Heart left ventricle (tissue), 16 donors: ENCODE data around the gene SPPL3. TPM values are rescaled to one million over a fixed set of nuclear protein-coding genes. Genes with fewer than 3 reads are reported as not detected.
"Not testable (repeated sequence)": the region's sequence is repeated elsewhere in the genome, so short reads cannot be mapped to it uniquely, and the experiment has no call there.

Experiments used
- ATAC-seq, 4 donors: fragments of 200-7000 bp; cut with Tn5 transposase; one replicate each; pipeline ENCODE4 v1.9.1; 2020 to 2022; ENCODE audit warnings: moderate library complexity in 4 of 4, mild to moderate bottlenecking in 3 of 4, moderate number of reproducible peaks in 1 of 4
- DNase-seq, 5 donors: peaks; one replicate each; pipeline ENCODE4 v3.0.0-alpha.2; 2020
- H3K27ac ChIP-seq, 12 donors: fragments of 200-600 bp; sonication (generic) in 4 of 12; one replicate each; pipeline versions ENCODE4 v1.5.0 to v1.8.0; 2016 to 2022; ENCODE audit warnings: mild to moderate bottlenecking in 2 of 12
- H3K27me3 ChIP-seq, 9 donors: fragments of 200-600 bp; sonication (generic) in 2 of 9; one replicate each; pipeline versions ENCODE4 v1.5.1 to v1.8.0; 2016 to 2022; ENCODE audit warnings: mild to moderate bottlenecking in 3 of 9
- H3K36me3 ChIP-seq, 9 donors: fragments of 200-600 bp; sonication (generic) in 2 of 9; one replicate each; pipeline versions ENCODE4 v1.5.0 to v1.8.0; 2018 to 2022; ENCODE audit warnings: mild to moderate bottlenecking in 2 of 9
- H3K4me1 ChIP-seq, 12 donors: fragments of 200-600 bp; sonication (generic) in 4 of 12; one replicate each; pipeline versions ENCODE4 v1.5.0 to v1.8.0; 2016 to 2022; ENCODE audit warnings: mild to moderate bottlenecking in 3 of 12
- H3K4me3 ChIP-seq, 12 donors: fragments of 200-600 bp; sonication (generic) in 4 of 12; one replicate each; pipeline versions ENCODE4 v1.5.0 to v1.8.0; 2017 to 2022; ENCODE audit warnings: mild to moderate bottlenecking in 9 of 12, moderate library complexity in 4 of 12
- H3K9me3 ChIP-seq, 12 donors: fragments of 200-600 bp; sonication (generic) in 4 of 12; one replicate each; pipeline versions ENCODE4 v1.5.0 to v1.8.0; 2016 to 2022; ENCODE audit warnings: mild to moderate bottlenecking in 1 of 12
- CTCF ChIP-seq, 12 donors: fragments of 200-600 bp; sonication (generic) in 4 of 12; IDR thresholded peaks; one replicate each; pipeline versions ENCODE4 v1.5.0 to v1.8.0; 2018 to 2022; ENCODE audit warnings: antibody characterized with exemption in 12 of 12, mild to moderate bottlenecking in 5 of 12
- POLR2A ChIP-seq, 2 donors: fragments of 450-650 bp; IDR thresholded peaks; one replicate each; pipeline ENCODE4 v1.6.1; 2017; ENCODE audit warnings: antibody characterized with exemption in 2 of 2, mild to moderate bottlenecking in 2 of 2, moderate library complexity in 2 of 2
- WGBS, 4 donors: extraction: QIAGEN DNeasy Blood & Tissue Kit in 2 of 4; methylation state at CpG; one replicate each; pipeline versions ENCODE4 v1.1.5 to v1.1.7; 2013 to 2018; 5-methylcytosine and 5-hydroxymethylcytosine counted together
- intact Hi-C, 10 donors: fragments of 100-400 bp; cut with DNase I; formaldehyde crosslinking; loops; one replicate each; pipeline versions ENCODE4 v1.11.1 to v1.14.2; 2022
- polyA plus RNA-seq, 2 donors: library from polyadenylated mRNA; stranded (reverse); fragments of 200-250 nt; gene quantifications; one replicate each; pipeline ENCODE4 v1.2.3, GENCODE V29; 2013
- total RNA-seq, 9 donors: library from RNA; depleted of rRNA in 2 of 9; stranded (reverse); fragments of >200 nt in 2 of 9; fragmentation: NEBNext Ultra II Directional in 3 of 9; extraction: Animal tissue kit (Norgen Biotek cat#: 25700) in 3 of 9; gene quantifications; one replicate each; pipeline versions ENCODE4 v1.1.0 to v1.2.4, GENCODE V29; 2016 to 2023
- donor health status: ischemic (EF 13 %, LVEDD 7.1; RV severe dilation, severe dysfunction).
- donor health status: healthy with polysubstance abuse.
- donor health status: DM: no; HTN: yes; CAD: no.
- donor health status: DM: no; HTN: no; CAD: no.
- donor health status: ischemic (EF 25% LVEDD 6.9; RV normal size, moderate dysfunction).
- donor health status: ischemic (EF 25% LVEDD 5.7; RV mildly dilated, moderate dysfunction).
- donor health status: healthy.
- donor health status: DM: yes; HTN: yes; CAD: no.
- donor health status: ischemic (EF 35%, LVEDD 5.7; RV mildly dilated, moderate dysfunction).
- donor health status: nonischemic (EF 11% LVEDD 7.7; RV severe dilation, severe dysfunction).
- donor health status: DM: yes; HTN: yes; CAD: no.
- donor health status: PGD.
- donor health status: ischemic (EF 29% LVEDD 5.4; RV normal size, mild dysfunction).
- donor health status: nonischemic (EF 23%, LVEDD 6.1; RV moderate dilation, normal function).

The SPPL3 gene
- total and polyA plus RNA-seq, 11 donors, result 8.2 to 48.2 (median 26.5) TPM

- Histone ChIP-seq H3K27me3 (no peaks in the 10 kb centered on the region), H3K4me1 (peaks cover 0 to 39% (median 19%) of the 10 kb centered on the region in 12 donors), H3K4me3 (peak overlapping the region; percentile 78 to 99 (median 92)), H3K36me3 (peaks cover 0 to 3% (median 0%) of the 10 kb centered on the region in 9 donors), H3K27ac (peak overlapping the region; percentile 77 to 95 (median 90)), H3K9me3 (no peaks in the 10 kb centered on the region)
- WGBS, 4 donors, result 0 to 1% (median 1%) methylated on average over 25 to 85 of the region's 85 CpGs
- TF ChIP-seq CTCF (IDR thresholded peaks at IDR 0.05) (no peak), POLR2A (IDR thresholded peaks at IDR 0.05) (peak in 1 of 2 donors; percentile 15)
- DNase-seq (peak; percentile 72 to 75 (median 74)), ATAC-seq (peak; percentile 14 to 59 (median 54))
- intact Hi-C loops, result loop anchor here in 6 of 10 donors (10.0 kb wide), 5 partner anchors 59 to 319 kb away; partner anchors contain the start of genes ACADS (in 3 of the 6) and POP5 (in 1 of the 6)
These were observed 554 bp downstream of the SPPL3 start for GRCh38 chr12:120903412-120904196.

GRCh38 chr12:120902846-120903411 is 1.2 kb downstream of the SPPL3 start:
- H3K4me1 ChIP-seq, result peaks cover 0 to 39% (median 22%) of the 10 kb centered on the region in 12 donors
- DNase-seq (no peak), ATAC-seq (peak in 1 of 4 donors; percentile 7)
- H3K27ac ChIP-seq, result peak overlapping the region in 10 of 12 donors; percentile 77 to 95 (median 91)
- intact Hi-C loops, result loop anchor here in 6 of 10 donors (10.0 kb wide), 5 partner anchors 58 to 318 kb away; partner anchors contain the start of genes ACADS (in 3 of the 6) and POP5 (in 1 of the 6)
- WGBS, 4 donors, result 7 to 11% (median 8%) methylated on average over 11 to 15 of the region's 15 CpGs
- H3K4me3 ChIP-seq, result peak overlapping the region; percentile 78 to 99 (median 92)
- peaks cover 0 to 3% (median 0%) of the 10 kb centered on the region in 9 donors for H3K36me3 ChIP-seq
- H3K9me3 ChIP-seq, result no peaks in the 10 kb centered on the region
- TF ChIP-seq CTCF (IDR thresholded peaks at IDR 0.05) (no peak), POLR2A (IDR thresholded peaks at IDR 0.05) (no peak)
- no peaks in the 10 kb centered on the region for H3K27me3 ChIP-seq

GRCh38 chr12:120901818-120902217 is 2.3 kb downstream of the SPPL3 start:
- no peak for TF ChIP-seq CTCF (IDR thresholded peaks at IDR 0.05)
- no peak for TF ChIP-seq POLR2A (IDR thresholded peaks at IDR 0.05)
- no peaks in the 10 kb centered on the region for H3K9me3 ChIP-seq
- no peak for DNase-seq
- peaks cover 0 to 3% (median 0%) of the 10 kb centered on the region in 9 donors for H3K36me3 ChIP-seq
- no peak for ATAC-seq
- WGBS, 4 donors, result 76 to 82% (median 79%) methylated on average over 4 of the region's 4 CpGs
- peak overlapping the region in 1 of 12 donors; percentile 13 for H3K27ac ChIP-seq
- intact Hi-C loops, result loop anchor here in 6 of 10 donors (10.0 kb wide), 5 partner anchors 57 to 317 kb away; partner anchors contain the start of genes ACADS (in 3 of the 6) and POP5 (in 1 of the 6)
- H3K4me3 ChIP-seq, result peak overlapping the region in 4 of 12 donors; percentile 2 to 99 (median 94)
- no peaks in the 10 kb centered on the region for H3K27me3 ChIP-seq
- H3K4me1 ChIP-seq, result peaks cover 0 to 40% (median 23%) of the 10 kb centered on the region in 12 donors

- intact Hi-C loops, result loop anchor here in 6 of 10 donors (10.0 kb wide), 5 partner anchors 56 to 316 kb away; partner anchors contain the start of genes ACADS (in 3 of the 6) and POP5 (in 1 of the 6)
- not testable (repeated sequence) for H3K27me3 ChIP-seq, ATAC-seq, H3K9me3 ChIP-seq, H3K27ac ChIP-seq, DNase-seq, H3K36me3 ChIP-seq
- 79 to 91% (median 86%) methylated on average over 5 of the region's 5 CpGs for WGBS, 4 donors
- H3K4me1 ChIP-seq, result peaks cover 0 to 47% (median 27%) of the 10 kb centered on the region in 12 donors
- H3K4me3 ChIP-seq, result peak overlapping the region in 1 of 12 donors; percentile 8
These were observed 3.1 kb downstream of the SPPL3 start for GRCh38 chr12:120901101-120901500.
